Osteoblast (primary cell): ENCODE data around the gene ZRANB2. TPM values are rescaled to one million over a fixed set of nuclear protein-coding genes. Genes with fewer than 3 reads are reported as not detected.

Experiments
- DNase-seq: peaks from one replicate; pipeline ENCODE4 v3.0.0; 2011; ENCODE audit warnings: low spot score, mixed read lengths; ENCODE audit not compliant: insufficient read length; ENCODE audit errors: missing footprints
- H2AFZ ChIP-seq: 2 replicates; pipeline ENCODE4 v1.6.0; 2011; ENCODE audit warnings: mild to moderate bottlenecking, low read length
- H3K27ac ChIP-seq: 2 replicates; pipeline ENCODE4 v1.5.1; 2011; ENCODE audit warnings: mild to moderate bottlenecking, low read depth, low read length, moderate library complexity
- H3K27me3 ChIP-seq: 2 replicates; pipeline ENCODE4 v1.6.0; 2012; ENCODE audit warnings: mild to moderate bottlenecking, control low read depth, inconsistent platforms, low read length, moderate library complexity; ENCODE audit not compliant: insufficient read depth
- H3K36me3 ChIP-seq: 2 replicates; pipeline ENCODE4 v1.5.1; 2011; ENCODE audit warnings: mild to moderate bottlenecking, low read length, control low read depth, moderate library complexity; ENCODE audit not compliant: insufficient read depth
- H3K4me1 ChIP-seq: 2 replicates; pipeline ENCODE4 v1.5.1; 2011; ENCODE audit warnings: mild to moderate bottlenecking, low read length, control low read depth, moderate library complexity; ENCODE audit not compliant: insufficient read depth
- H3K4me2 ChIP-seq: 2 replicates; pipeline ENCODE4 v1.6.0; 2011; ENCODE audit warnings: mild to moderate bottlenecking, low read length; ENCODE audit not compliant: insufficient read depth
- H3K4me3 ChIP-seq: fragments of 200-600 bp; sonication (generic); 3 replicates; pipeline ENCODE4 v1.5.1; 2012; ENCODE audit warnings: mild to moderate bottlenecking, low read length, inconsistent platforms; ENCODE audit not compliant: insufficient read depth
- H3K79me2 ChIP-seq: 2 replicates; pipeline ENCODE4 v1.6.0; 2012; ENCODE audit warnings: mild to moderate bottlenecking, low read length, control low read depth, inconsistent platforms; ENCODE audit not compliant: insufficient read depth
- H3K9me3 ChIP-seq: 2 replicates; pipeline ENCODE4 v1.5.1; 2011; ENCODE audit warnings: low read depth, low read length, control low read depth
- H4K20me1 ChIP-seq: 2 replicates; pipeline ENCODE4 v1.6.0; 2012; ENCODE audit warnings: mild to moderate bottlenecking, low read length, control low read depth; ENCODE audit not compliant: insufficient read depth
- total RNA-seq: library from RNA; depleted of rRNA; stranded (reverse); fragments of >200 nt; gene quantifications from 2 replicates; pipeline ENCODE4 v1.2.3, GENCODE V29; 2012
- TF ChIP-seq, protein P1 (sequence below): IDR thresholded peaks from 2 replicates; pipeline ENCODE4 v1.5.1; 2011; ENCODE audit warnings: mild to moderate bottlenecking, low read depth, low read length, moderate library complexity; ENCODE audit errors: extremely low read depth

Gene ZRANB2
- total RNA-seq, 1 donor = 33.7 TPM

DNA sequence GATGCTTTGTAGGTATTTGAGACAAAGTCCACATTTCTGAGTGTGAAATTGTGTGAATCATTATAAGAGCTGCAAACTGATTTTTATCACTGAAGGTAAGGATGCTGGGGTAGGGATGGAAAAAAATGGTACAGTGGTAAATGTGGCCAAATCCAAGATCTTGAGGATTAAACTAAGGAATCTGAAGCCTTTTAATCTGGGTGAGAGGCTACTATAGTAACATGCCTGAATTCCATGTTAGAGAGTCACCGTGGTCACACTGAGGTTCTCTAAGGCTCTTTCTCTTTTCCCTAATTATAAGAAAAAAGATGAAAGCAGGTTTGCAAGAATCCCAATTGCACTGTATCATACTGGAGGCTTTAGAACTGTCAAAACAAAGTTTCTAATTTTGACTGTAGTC lies 50.8 kb downstream of the ZRANB2 start:
- no peaks in the 10 kb centered on the region for H4K20me1 ChIP-seq
- H3K27ac ChIP-seq = no peak overlapping the region
- DNase-seq = no peak

DNA sequence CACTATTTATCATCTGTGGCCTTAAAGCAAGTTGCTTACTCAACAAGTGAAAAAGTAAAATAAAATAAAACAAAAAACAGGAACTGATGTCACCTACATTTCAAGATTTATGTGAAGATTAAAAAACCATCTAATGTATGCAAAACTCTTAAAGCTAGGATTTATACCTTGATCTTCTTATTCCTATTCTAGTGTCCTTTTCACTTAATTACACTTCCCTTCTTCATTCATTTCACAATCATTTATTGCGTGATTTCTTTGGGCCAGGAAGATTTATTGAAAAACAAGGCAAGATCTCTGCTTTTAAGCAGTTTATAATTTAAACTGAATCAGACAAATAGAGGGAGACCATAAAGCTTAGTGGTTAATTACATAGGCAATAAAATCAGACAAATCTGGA lies 51.9 kb downstream of the ZRANB2 start:
- Histone ChIP-seq H3K36me3 (no peaks in the 10 kb centered on the region), H3K4me3 (no peak overlapping the region), H2AFZ (no peak overlapping the region), H3K4me2 (no peak overlapping the region), H4K20me1 (no peaks in the 10 kb centered on the region), H3K9me3 (no peaks in the 10 kb centered on the region), H3K27me3 (peaks cover 2% of the 10 kb centered on the region), H3K27ac (no peak overlapping the region), H3K79me2 (no peaks in the 10 kb centered on the region), H3K4me1 (no peaks in the 10 kb centered on the region)
- DNase-seq = no peak
- TF ChIP-seq, protein P1, sequence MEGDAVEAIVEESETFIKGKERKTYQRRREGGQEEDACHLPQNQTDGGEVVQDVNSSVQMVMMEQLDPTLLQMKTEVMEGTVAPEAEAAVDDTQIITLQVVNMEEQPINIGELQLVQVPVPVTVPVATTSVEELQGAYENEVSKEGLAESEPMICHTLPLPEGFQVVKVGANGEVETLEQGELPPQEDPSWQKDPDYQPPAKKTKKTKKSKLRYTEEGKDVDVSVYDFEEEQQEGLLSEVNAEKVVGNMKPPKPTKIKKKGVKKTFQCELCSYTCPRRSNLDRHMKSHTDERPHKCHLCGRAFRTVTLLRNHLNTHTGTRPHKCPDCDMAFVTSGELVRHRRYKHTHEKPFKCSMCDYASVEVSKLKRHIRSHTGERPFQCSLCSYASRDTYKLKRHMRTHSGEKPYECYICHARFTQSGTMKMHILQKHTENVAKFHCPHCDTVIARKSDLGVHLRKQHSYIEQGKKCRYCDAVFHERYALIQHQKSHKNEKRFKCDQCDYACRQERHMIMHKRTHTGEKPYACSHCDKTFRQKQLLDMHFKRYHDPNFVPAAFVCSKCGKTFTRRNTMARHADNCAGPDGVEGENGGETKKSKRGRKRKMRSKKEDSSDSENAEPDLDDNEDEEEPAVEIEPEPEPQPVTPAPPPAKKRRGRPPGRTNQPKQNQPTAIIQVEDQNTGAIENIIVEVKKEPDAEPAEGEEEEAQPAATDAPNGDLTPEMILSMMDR = no peak

More for the DNA sequence above, 50.8 kb downstream of the ZRANB2 start:
- Histone ChIP-seq H2AFZ (no peak overlapping the region), H3K27me3 (peaks cover 2% of the 10 kb centered on the region), H3K9me3 (no peaks in the 10 kb centered on the region), H3K79me2 (no peaks in the 10 kb centered on the region), H3K4me1 (no peaks in the 10 kb centered on the region), H3K4me3 (no peak overlapping the region), H3K4me2 (no peak overlapping the region), H3K36me3 (no peaks in the 10 kb centered on the region)
- TF ChIP-seq, protein P1 = no peak

DNA sequence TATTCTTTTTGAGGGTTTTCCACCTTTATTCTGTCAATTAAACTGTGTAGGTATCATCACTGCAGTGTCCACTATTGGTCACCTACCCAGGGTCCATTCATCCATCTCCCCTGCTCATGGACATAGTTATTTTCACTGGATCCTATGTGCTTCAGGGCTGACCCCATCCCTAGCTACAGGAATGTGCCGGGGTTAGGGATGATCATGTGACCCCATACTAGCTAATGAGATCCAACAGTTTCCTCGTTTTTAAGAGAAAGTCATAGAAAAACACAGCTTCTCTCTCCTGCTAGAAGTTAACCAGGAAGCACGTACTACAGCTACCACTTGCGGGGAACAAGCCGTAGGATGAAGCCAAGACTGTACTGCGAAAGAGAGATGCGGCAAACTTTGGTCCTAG lies 52.8 kb downstream of the ZRANB2 start:
- Histone ChIP-seq H3K27ac (no peak overlapping the region), H3K36me3 (no peaks in the 10 kb centered on the region), H3K4me2 (no peak overlapping the region), H4K20me1 (no peaks in the 10 kb centered on the region), H3K4me3 (no peak overlapping the region), H2AFZ (no peak overlapping the region), H3K79me2 (no peaks in the 10 kb centered on the region), H3K4me1 (no peaks in the 10 kb centered on the region), H3K9me3 (no peaks in the 10 kb centered on the region), H3K27me3 (no peaks in the 10 kb centered on the region)
- no peak for DNase-seq
- TF ChIP-seq, protein P1 = no peak

DNA sequence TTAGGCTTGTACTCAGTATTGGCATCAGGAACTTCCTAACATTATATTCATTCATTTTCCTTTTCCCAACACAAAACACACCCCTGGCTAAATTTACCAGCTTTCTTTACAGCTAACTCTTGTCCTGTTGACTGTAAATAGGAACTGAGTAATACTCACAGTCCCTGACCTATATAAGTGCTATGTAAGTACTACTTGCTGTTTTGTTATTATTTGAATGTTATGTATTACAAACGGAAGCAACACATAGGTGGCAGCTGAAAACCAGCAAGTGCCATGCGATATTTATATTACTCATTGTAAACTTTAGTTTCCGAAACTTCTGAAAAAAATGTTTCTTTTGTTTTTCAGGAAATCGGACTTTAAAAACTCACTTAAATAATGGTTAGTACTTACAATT lies 54.7 kb downstream of the ZRANB2 start:
- no peaks in the 10 kb centered on the region for H3K79me2 ChIP-seq
- DNase-seq = no peak
- no peaks in the 10 kb centered on the region for H3K27me3 ChIP-seq
- H3K4me2 ChIP-seq = no peak overlapping the region
- H4K20me1 ChIP-seq = no peaks in the 10 kb centered on the region
- no peak overlapping the region for H2AFZ ChIP-seq
- no peaks in the 10 kb centered on the region for H3K36me3 ChIP-seq
- no peaks in the 10 kb centered on the region for H3K4me1 ChIP-seq
- TF ChIP-seq, protein P1 = no peak
- no peak overlapping the region for H3K27ac ChIP-seq
- H3K4me3 ChIP-seq = no peak overlapping the region
- no peaks in the 10 kb centered on the region for H3K9me3 ChIP-seq
